HCT116 (cell line): ENCODE data around the gene UBQLN4. TPM values are rescaled to one million over a fixed set of nuclear protein-coding genes. Genes with fewer than 3 reads are reported as not detected.
A peak's percentile ranks its signal among the peaks of the same experiment; 100 is the strongest.

Source experiments
- ATAC-seq: fragments of 200-7000 bp; cut with Tn5 transposase; 2 replicates; pipeline ENCODE4 v1.9.1; 2020; ENCODE audit warnings: mild to moderate bottlenecking, moderate library complexity
- BruUV-seq: library from RNA; stranded (reverse); fragments of 400-500 nt; replicated peaks from 2 replicates; lab custom pipeline; 2021; lab: Mats Ljungman, UMichigan
- CTCF ChIA-PET: fragments of 300-600 bp; sonication (Branson Sonifier 250); formaldehyde crosslinking; loops from one replicate; lab custom pipeline; 2021; ENCODE audit warnings: antibody characterized with exemption; lab: Charles Lee
- POLR2A ChIA-PET: fragments of 300-600, 350-600 bp; sonication (Branson Sonifier 250); formaldehyde crosslinking; loops from one replicate; lab custom pipeline; 2021; ENCODE audit warnings: antibody characterized with exemption; lab: Charles Lee
- RAD21 ChIA-PET, 2 experiments: fragments of 300-600 bp; sonication (Branson Sonifier 250); formaldehyde crosslinking; loops; one replicate each; lab custom pipeline; 2023; ENCODE audit warnings: low total read pairs in 2 of 2; ENCODE audit not compliant: uncharacterized antibody in 2 of 2, unreplicated experiment in 2 of 2, low non-redundant PET in 1 of 2; lab: Charles Lee
- DNase-seq: peaks from one replicate; pipeline ENCODE4 v3.0.0-alpha.2; 2010; ENCODE audit warnings: low read depth, low spot score
- H2AFZ ChIP-seq: fragments of 200-600 bp; shearing (Covaris generic), sonication (generic); 2 replicates; pipeline ENCODE4 v1.6.1; 2017; ENCODE audit warnings: low read depth, mixed run types, mixed read lengths, antibody characterized with exemption, low read length; ENCODE audit not compliant: poor library complexity, severe bottlenecking
- H3K27ac ChIP-seq: 2 replicates; pipeline ENCODE4 v1.5.1; 2012; ENCODE audit warnings: low read depth, low read length
- H3K27me3 ChIP-seq: fragments of 200-600 bp; sonication (generic); 2 replicates; pipeline ENCODE4 v1.6.1; 2016; ENCODE audit warnings: mixed run types, low read length, mixed read lengths; ENCODE audit not compliant: insufficient read depth
- H3K36me3 ChIP-seq, 2 experiments: fragments of 200-500 bp in 1 of 2; fragments of 200-600 bp in 1 of 2; sonication (Bioruptor generic) in 1 of 2; sonication (generic) in 1 of 2; 2 replicates each; pipeline versions ENCODE4 v1.5.1 to v1.6.1; 2014 to 2016; ENCODE audit warnings: low read length in 2 of 2, inconsistent platforms in 1 of 2, mixed read lengths in 1 of 2, mixed run types in 1 of 2; ENCODE audit not compliant: insufficient read depth in 2 of 2, control insufficient read depth in 1 of 2
- H3K4me1 ChIP-seq, 2 experiments: fragments of 200-600 bp in 1 of 2; sonication (generic) in 1 of 2; 2 replicates each; pipeline versions ENCODE4 v1.5.1 to v1.6.1; 2012 to 2017; ENCODE audit warnings: low read length in 2 of 2, inconsistent platforms in 1 of 2, mild to moderate bottlenecking in 1 of 2, mixed read lengths in 1 of 2, mixed run types in 1 of 2, moderate library complexity in 1 of 2; ENCODE audit not compliant: insufficient read depth in 2 of 2, control insufficient read depth in 1 of 2
- H3K4me2 ChIP-seq: fragments of 200-600 bp; sonication (generic); 2 replicates; pipeline ENCODE4 v1.6.1; 2017; ENCODE audit warnings: mixed run types, low read length, mixed read lengths
- H3K4me3 ChIP-seq, 2 experiments: fragments of 200-600 bp in 1 of 2; sonication (generic) in 1 of 2; replicated peaks in 1 of 2; 2 replicates each; pipeline ENCODE4 v1.5.1; 2011 to 2016; ENCODE audit warnings: low read length in 2 of 2, control low read depth in 1 of 2, low read depth in 1 of 2, mild to moderate bottlenecking in 1 of 2, mixed read lengths in 1 of 2, mixed run types in 1 of 2
- H3K79me2 ChIP-seq: fragments of 200-600 bp; sonication (generic); 2 replicates; pipeline ENCODE4 v1.6.1; 2017; ENCODE audit warnings: mild to moderate bottlenecking, mixed run types, low read length, moderate library complexity, mixed read lengths; ENCODE audit not compliant: insufficient read depth
- H3K9ac ChIP-seq: fragments of 200-600 bp; sonication (generic); 2 replicates; pipeline ENCODE4 v1.6.1; 2016; ENCODE audit warnings: low read length, mixed read lengths
- H3K9me2 ChIP-seq: fragments of 200-600 bp; sonication (generic), shearing (Covaris generic); 2 replicates; pipeline ENCODE4 v1.6.1; 2017; ENCODE audit warnings: mixed run types, mild to moderate bottlenecking, moderate library complexity; ENCODE audit not compliant: insufficient read depth
- H3K9me3 ChIP-seq, 2 experiments: fragments of 200-500 bp in 1 of 2; fragments of 200-600 bp in 1 of 2; sonication (Bioruptor generic) in 1 of 2; sonication (generic) in 1 of 2; 2 replicates each; pipeline ENCODE4 v1.6.1; 2014 to 2017; ENCODE audit warnings: low read length in 2 of 2, mixed read lengths in 2 of 2, inconsistent platforms in 1 of 2, low read depth in 1 of 2, mild to moderate bottlenecking in 1 of 2, mixed run types in 1 of 2, moderate library complexity in 1 of 2; ENCODE audit not compliant: control insufficient read depth in 1 of 2, insufficient read depth in 1 of 2
- H4K20me1 ChIP-seq: fragments of 200-600 bp; sonication (generic), shearing (Covaris generic); 2 replicates; pipeline ENCODE4 v1.6.1; 2017; ENCODE audit warnings: mixed run types, mild to moderate bottlenecking, moderate library complexity; ENCODE audit not compliant: insufficient read depth
- CBX3 ChIP-seq: IDR thresholded peaks from 2 replicates; pipeline ENCODE4 v1.6.1; 2012; ENCODE audit warnings: low read depth
- EZH2 ChIP-seq: fragments of 200-600 bp; sonication (generic); IDR thresholded peaks from 2 replicates; pipeline ENCODE4 v1.6.1; 2017; ENCODE audit warnings: antibody characterized with exemption, mixed run types
- EZH2phosphoT487 ChIP-seq: fragments of 200-600 bp; IDR thresholded peaks from 2 replicates; pipeline ENCODE4 v1.6.1; 2018; ENCODE audit warnings: antibody characterized with exemption, borderline replicate concordance
- FOSL1 ChIP-seq: IDR thresholded peaks from 2 replicates; pipeline ENCODE4 v1.6.1; 2012; ENCODE audit warnings: low read depth
- RAD21 ChIP-seq: IDR thresholded peaks from 2 replicates; pipeline ENCODE4 v1.6.1; 2012; ENCODE audit warnings: low read depth, mild to moderate bottlenecking
- SP1 ChIP-seq: IDR thresholded peaks from 2 replicates; pipeline ENCODE4 v1.6.1; 2012; ENCODE audit warnings: low read depth
- YY1 ChIP-seq: IDR thresholded peaks from 2 replicates; pipeline ENCODE4 v1.6.1; 2011; ENCODE audit warnings: low read length, low read depth, moderate library complexity, mild to moderate bottlenecking; ENCODE audit not compliant: insufficient replicate concordance; ENCODE audit errors: extremely low read depth
- intact Hi-C: fragments of 100-400 bp; cut with micrococcal nuclease; formaldehyde crosslinking; loops from 2 replicates; pipeline ENCODE4 v1.10.0; 2022
- total RNA-seq: library from RNA; stranded (reverse); gene quantifications from one replicate; pipeline ENCODE4 v1.2.1, GENCODE V29; 2021; ENCODE audit not compliant: unreplicated experiment
- TF ChIP-seq, protein P1 (sequence below), 3 experiments: fragments of 200-600 bp in 1 of 3; sonication (generic) in 1 of 3; IDR thresholded peaks in 2 of 3; conservative IDR thresholded peaks in 1 of 3; 2 replicates each; pipeline ENCODE4 v1.5.1; 2012 to 2017; ENCODE audit warnings: low read depth in 2 of 3, low read length in 2 of 3, antibody characterized with exemption in 1 of 3, borderline replicate concordance in 1 of 3, control low read depth in 1 of 3, mild to moderate bottlenecking in 1 of 3, mixed read lengths in 1 of 3, mixed run types in 1 of 3, moderate library complexity in 1 of 3; ENCODE audit not compliant: insufficient read depth in 1 of 3
- TF ChIP-seq, protein P2 (sequence below): IDR thresholded peaks from 2 replicates; pipeline ENCODE4 v1.6.1; 2012; ENCODE audit warnings: low read depth
- TF ChIP-seq, protein P3 (sequence below): IDR thresholded peaks from 2 replicates; pipeline ENCODE4 v1.6.1; 2012

UBQLN4 gene
- total RNA-seq, 1 experiment from 2014 or later, result 68.4 TPM

DNA sequence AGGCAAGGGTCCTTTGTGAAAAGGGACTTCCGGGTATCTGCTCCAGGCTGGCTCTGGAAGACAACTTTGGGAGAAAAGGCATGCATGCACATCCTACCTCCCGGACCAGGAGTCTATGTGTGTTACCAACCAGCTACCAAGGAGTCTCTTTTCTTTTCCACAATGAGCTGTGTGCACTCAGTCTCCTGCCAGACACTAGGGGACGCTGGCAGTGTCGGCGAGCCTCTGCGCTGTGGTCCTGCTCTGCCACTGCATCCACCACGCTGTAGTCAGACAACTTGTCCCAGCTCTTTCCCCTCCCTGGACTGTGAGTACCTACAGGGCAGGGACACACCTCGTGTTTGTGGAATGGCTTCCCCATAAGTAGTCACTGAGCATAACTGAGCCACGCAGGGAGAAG is 27.7 kb downstream of the UBQLN4 start:
- ATAC-seq (peak; percentile 98), DNase-seq (peak; percentile 48)
- Histone ChIP-seq H3K36me3 (no peaks in the 10 kb centered on the region), H4K20me1 (no peaks in the 10 kb centered on the region), H3K4me3 (no peak overlapping the region), H3K9me3 (no peaks in the 10 kb centered on the region), H3K4me2 (peak overlapping the region; percentile 64), H3K79me2 (no peaks in the 10 kb centered on the region), H2AFZ (peak overlapping the region; percentile 95), H3K9ac (peak overlapping the region; percentile 24; the same call in 1 of the 2 replicates), H3K27ac (no peak overlapping the region), H3K9me2 (no peaks in the 10 kb centered on the region), H3K27me3 (no peaks in the 10 kb centered on the region), H3K4me1 (peaks cover 4 to 13% of the 10 kb centered on the region in 2 experiments; a peak in 3 of 4 replicates)
- ChIA-PET POLR2A (no interaction called here), RAD21 (interaction anchor here (0.9 to 1.1 kb wide), 2 partner anchors 34 to 40 kb away, joined by 3 to 4 read pairs; no protein-coding TSS in a partner anchor), CTCF (interaction anchor here (0.7 to 2.0 kb wide), 8 partner anchors 14 to 334 kb away, joined by 3 to 14 read pairs (median 4); partner anchors contain the start of genes RAB25 and UBQLN4)
- TF ChIP-seq, protein P1, sequence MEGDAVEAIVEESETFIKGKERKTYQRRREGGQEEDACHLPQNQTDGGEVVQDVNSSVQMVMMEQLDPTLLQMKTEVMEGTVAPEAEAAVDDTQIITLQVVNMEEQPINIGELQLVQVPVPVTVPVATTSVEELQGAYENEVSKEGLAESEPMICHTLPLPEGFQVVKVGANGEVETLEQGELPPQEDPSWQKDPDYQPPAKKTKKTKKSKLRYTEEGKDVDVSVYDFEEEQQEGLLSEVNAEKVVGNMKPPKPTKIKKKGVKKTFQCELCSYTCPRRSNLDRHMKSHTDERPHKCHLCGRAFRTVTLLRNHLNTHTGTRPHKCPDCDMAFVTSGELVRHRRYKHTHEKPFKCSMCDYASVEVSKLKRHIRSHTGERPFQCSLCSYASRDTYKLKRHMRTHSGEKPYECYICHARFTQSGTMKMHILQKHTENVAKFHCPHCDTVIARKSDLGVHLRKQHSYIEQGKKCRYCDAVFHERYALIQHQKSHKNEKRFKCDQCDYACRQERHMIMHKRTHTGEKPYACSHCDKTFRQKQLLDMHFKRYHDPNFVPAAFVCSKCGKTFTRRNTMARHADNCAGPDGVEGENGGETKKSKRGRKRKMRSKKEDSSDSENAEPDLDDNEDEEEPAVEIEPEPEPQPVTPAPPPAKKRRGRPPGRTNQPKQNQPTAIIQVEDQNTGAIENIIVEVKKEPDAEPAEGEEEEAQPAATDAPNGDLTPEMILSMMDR (IDR thresholded peaks at IDR 0.05 in 2 of 3, conservative IDR thresholded peaks at IDR 0.05 in 1 of 3; ENCODE audit: borderline replicate concordance in 1 of 3, insufficient read depth in 1 of 3, low read depth in 2 of 3, low read length in 2 of 3), result peak; percentile 73 to 93 (median 79)
- TF ChIP-seq EZH2 (no peak), YY1 (peak; percentile 20), RAD21 (peak; percentile 65)
- intact Hi-C loops, result loop anchor here (1.0 kb wide), 1 partner anchor 40 kb away; no protein-coding TSS in a partner anchor
- no TSS peak for BruUV-seq

DNA sequence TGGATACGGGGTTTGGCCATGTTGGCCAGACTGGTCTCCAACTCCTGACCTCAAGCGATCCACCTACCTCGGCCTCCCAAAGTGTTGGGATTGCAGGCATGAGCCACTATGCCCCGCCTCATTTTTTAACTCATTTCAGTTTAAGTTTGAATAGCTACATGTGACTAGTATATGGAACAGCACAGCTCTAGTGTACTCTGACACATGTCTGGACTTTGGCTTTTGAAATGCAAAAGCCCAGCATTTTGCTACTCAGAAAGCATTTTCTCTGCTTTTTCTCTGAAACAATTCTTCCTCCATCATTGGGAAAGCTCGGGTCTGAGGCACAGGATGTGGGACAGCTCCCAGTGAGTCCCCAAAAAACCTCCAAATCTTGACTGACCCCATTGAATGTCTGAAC is 28.8 kb downstream of the UBQLN4 start:
- no TSS peak for BruUV-seq
- ATAC-seq, result no peak
- intact Hi-C loops, result no loop called here

More for the DNA sequence above, 28.8 kb downstream of the UBQLN4 start:
- H3K4me2 ChIP-seq, result no peak overlapping the region
- ChIA-PET CTCF (interaction anchor here (1.2 to 2.0 kb wide), 2 partner anchors 16 to 28 kb away, joined by 4 to 8 read pairs; partner anchors contain the start of gene UBQLN4), RAD21 (no interaction called here), POLR2A (no interaction called here)
- no peak overlapping the region for H3K27ac ChIP-seq
- H3K9ac ChIP-seq, result no peak overlapping the region
- H3K4me3 ChIP-seq, result no peak overlapping the region
- no peak for TF ChIP-seq CBX3
- TF ChIP-seq SP1, result no peak
- TF ChIP-seq FOSL1, result no peak
- no peak for TF ChIP-seq EZH2phosphoT487
- TF ChIP-seq, protein P2, sequence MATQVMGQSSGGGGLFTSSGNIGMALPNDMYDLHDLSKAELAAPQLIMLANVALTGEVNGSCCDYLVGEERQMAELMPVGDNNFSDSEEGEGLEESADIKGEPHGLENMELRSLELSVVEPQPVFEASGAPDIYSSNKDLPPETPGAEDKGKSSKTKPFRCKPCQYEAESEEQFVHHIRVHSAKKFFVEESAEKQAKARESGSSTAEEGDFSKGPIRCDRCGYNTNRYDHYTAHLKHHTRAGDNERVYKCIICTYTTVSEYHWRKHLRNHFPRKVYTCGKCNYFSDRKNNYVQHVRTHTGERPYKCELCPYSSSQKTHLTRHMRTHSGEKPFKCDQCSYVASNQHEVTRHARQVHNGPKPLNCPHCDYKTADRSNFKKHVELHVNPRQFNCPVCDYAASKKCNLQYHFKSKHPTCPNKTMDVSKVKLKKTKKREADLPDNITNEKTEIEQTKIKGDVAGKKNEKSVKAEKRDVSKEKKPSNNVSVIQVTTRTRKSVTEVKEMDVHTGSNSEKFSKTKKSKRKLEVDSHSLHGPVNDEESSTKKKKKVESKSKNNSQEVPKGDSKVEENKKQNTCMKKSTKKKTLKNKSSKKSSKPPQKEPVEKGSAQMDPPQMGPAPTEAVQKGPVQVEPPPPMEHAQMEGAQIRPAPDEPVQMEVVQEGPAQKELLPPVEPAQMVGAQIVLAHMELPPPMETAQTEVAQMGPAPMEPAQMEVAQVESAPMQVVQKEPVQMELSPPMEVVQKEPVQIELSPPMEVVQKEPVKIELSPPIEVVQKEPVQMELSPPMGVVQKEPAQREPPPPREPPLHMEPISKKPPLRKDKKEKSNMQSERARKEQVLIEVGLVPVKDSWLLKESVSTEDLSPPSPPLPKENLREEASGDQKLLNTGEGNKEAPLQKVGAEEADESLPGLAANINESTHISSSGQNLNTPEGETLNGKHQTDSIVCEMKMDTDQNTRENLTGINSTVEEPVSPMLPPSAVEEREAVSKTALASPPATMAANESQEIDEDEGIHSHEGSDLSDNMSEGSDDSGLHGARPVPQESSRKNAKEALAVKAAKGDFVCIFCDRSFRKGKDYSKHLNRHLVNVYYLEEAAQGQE, result no peak
- TF ChIP-seq, protein P3, sequence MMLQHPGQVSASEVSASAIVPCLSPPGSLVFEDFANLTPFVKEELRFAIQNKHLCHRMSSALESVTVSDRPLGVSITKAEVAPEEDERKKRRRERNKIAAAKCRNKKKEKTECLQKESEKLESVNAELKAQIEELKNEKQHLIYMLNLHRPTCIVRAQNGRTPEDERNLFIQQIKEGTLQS, result no peak
- no peak overlapping the region for H2AFZ ChIP-seq
- no peaks in the 10 kb centered on the region for H3K36me3 ChIP-seq
- no peaks in the 10 kb centered on the region for H4K20me1 ChIP-seq
- H3K9me3 ChIP-seq, result no peaks in the 10 kb centered on the region
- H3K79me2 ChIP-seq, result peaks cover 7% of the 10 kb centered on the region
- DNase-seq, result no peak
- H3K4me1 ChIP-seq, result peaks cover 5 to 17% of the 10 kb centered on the region in 2 experiments; a peak in 3 of 4 replicates
- no peaks in the 10 kb centered on the region for H3K27me3 ChIP-seq
- H3K9me2 ChIP-seq, result no peaks in the 10 kb centered on the region
